Effector CD8-positive, alpha-beta T cell (primary cell): ENCODE results near the gene RIPK4.

Source experiments
- DNase-seq: peaks from one replicate; lab custom pipeline; 2025; lab: John Stamatoyannopoulos, UW
- total RNA-seq, 4 experiments: gene quantifications; one replicate each; lab custom pipeline; 2026; lab: John Stamatoyannopoulos, UW

The RIPK4 gene
- 0.09 to 1.1 (median 0.32) reads per million in 4 experiments for total RNA-seq

DNA sequence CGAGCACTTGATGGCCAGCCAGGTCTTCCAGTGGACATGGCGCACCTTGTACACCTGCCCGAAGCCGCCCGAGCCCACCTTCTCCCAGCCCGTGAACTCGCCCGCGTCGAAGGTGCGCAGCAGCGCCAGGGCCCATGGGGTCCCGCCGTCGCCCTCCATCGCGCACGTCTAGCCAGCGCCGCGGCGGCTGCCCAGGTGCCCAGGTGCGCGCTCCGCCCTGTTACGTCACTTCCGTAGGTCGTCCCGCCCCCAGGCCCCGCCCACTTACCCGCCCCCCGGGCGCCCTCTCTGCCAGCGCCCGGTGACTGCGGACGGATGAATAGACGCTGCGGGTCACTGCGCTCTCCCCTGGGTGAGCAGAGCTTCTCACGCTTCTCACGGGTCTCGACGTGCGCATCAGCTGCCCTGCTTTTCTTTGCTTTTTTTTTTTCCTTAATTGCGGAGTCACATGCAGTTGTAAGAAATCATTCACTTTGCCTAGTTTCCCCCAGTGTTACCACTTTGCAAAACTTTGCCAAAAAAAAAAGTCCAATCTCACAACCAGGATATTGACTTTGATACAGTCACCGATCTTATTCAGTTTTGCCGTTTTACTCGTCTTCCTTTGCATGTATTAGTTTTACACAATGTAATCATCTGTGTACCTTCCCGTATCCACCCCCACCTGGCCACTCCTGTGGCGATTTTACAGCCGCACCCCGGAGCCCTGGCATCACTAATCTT, at the start of gene RIPK4:
Gene RIPK4 (minus strand): TSS at position 170 of the 723 bp plus-strand sequence. CDS start 11 bp downstream, at position 159.
- peak; percentile 63 for DNase-seq

DNA sequence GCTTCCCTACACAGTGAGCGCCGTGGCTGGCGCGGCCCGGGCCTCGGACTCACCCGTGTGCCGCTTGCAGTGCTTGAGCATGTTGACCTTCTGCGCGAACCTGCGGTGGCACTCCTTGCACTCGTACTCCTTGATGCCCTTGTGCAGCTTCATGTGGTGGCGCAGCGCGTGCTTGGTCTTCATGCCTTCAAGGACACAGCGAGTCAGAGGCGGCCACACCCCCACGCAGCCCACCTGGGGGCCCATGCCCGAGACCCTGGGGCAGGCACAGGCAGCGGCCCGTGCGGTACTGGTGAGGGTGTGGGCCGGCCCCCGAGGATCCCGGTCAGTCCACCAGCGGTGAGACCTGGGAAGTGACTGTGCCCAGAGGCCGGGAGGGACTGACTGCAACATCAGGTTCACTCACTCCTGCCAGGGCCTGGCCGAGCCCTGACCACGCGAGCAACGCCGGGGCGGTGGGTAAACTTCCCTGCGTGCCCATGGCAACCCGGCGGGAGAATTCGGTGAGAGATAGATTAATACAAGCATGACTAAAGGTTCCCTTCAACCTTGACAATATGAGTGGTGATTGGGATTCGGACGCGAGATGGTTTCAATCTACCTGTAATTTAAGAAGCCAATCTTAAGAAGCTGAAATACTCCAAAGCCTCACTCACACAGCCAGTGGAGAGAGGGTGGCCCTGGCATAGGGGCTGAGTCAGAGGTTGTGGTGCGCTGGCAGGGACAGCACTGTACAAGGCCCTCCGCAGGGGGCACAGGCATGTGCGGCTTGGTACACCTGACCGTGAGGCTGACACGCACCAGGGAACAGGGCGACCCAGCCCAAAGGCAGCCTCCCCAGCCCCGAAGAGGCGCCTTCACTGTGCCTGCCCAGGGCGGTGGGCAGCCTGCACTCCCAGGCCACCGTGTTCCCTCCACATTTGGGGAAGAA, 49.1 kb upstream of the RIPK4 start:
- no peak for DNase-seq

DNA sequence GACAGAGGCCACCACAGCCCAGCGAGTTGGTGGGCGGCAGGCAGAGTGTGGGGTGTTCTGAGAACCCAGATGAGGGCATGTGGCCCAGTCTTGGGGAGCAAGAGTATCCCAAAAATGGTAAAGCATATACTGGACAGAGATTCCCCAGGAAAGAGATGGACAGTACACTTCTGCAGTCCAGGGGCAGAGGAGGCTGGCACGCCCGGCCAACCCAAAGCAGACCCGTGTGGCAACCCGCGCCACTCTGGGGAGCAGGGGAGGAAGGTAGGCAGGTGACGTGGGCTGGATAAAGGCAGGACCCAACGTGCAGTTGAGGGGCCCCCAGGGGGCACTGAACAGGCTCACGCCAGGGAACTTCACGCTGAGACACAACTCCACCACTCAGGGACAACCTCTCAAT, 46.4 kb upstream of the RIPK4 start:
- DNase-seq: no peak

DNA sequence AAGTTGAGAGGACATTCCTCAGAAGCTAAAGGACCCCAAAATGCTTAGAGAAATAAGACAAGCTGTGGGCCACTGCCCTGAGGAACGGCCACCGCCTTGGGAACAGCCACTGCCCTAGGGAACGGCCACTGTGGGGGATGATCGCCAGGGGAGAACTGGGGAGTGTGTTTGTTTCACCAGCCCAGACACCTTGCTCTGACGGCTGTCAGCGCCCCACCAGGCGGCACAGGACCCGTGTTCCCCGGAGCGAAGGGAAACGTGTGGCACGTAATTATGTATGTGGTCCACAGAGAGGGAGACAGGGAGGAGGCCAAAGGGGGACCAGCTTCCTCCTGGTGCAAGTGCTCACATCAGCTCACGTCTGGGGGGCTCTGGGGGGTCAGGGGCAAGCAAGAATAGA, 45.8 kb upstream of the RIPK4 start:
- no peak for DNase-seq

DNA sequence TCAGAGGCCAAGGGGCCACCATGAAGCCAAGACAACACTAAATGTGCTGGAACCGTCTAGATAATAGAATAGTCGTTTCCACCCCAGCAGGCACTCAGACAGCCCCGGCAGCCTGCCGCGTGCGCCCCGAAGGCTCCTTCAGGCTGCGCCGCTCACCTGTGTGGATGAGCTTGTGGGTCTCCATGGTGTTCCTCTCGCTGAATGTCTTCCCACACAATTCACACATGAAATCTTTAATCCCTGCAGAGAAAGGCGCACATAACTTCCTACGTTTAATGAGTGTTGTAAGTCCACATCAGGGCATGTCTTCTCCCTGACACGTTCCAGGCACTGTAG, 43.7 kb upstream of the RIPK4 start:
- DNase-seq: no peak

DNA sequence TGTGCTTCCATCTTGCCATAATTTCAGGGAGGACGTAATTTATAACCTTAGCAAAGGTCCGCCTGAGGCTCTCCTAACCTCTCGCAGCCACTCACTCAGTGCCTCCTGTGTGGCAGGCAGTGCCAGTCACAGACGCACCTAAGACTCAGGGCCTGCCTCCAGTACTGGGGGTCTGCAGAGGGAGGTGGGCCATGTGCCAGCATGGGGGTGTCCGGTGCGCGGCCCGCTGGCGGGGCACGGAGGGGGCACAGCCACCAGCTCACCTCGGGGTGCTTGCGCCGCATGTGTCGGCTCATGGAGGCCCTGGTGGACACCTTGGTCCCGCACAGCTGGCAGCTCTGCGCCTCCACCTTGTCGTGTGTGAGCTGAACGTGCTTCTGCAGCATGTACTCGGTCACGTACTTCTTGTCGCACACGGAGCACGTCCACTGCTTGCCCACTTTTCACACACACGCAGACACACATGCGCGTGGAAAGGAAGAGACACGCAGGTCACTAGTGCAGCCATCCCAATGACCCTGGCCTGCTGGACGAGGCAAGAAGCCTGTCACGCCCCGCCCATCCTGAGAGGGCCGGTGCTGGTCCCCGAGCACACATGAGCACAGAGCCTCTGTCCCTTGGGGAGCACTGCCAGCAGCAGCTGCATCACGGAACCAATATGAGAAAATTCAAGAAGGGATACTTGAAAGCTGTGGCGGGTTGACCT, 43.2 kb upstream of the RIPK4 start:
- DNase-seq: no peak

DNA sequence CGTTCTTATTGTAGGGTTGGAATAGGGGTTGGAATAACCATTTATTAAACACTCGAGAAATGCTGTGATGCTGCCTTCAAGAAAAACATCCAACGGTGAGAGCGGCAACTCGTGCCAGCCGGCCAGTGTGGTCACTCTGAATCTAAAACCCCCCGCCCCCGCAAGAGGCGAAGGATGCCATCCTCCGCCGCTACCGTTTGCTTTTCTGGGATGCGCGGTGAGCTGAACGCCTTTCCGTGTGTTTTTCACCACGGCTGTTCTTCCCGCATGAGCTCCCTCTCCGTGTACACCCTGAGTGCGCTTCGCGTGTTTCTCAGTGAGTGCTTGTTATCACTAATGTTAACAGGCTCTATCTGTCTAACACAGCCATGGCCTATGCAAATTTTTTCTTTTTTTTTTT, 42.0 kb upstream of the RIPK4 start:
- DNase-seq: no peak

DNA sequence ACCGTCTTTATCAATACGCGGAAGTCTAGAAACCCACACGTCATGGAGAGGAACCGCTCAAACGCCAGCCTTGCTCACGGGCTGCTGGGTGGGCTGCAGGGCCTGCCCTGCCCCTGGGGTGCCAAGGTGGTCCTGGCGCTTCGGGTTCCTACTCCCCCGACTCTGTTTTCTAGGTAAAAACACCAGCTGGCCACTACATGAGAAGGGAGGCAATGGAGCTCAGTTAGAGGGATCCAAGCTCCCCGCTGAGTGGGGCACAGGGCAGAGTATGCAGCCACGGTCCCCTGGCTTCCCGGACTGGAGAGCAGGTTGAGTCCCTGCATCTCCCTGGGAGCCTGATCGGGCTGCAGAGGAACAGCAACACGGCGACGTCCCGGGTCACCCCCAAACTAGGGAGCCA, 41.2 kb upstream of the RIPK4 start:
- DNase-seq: no peak

DNA sequence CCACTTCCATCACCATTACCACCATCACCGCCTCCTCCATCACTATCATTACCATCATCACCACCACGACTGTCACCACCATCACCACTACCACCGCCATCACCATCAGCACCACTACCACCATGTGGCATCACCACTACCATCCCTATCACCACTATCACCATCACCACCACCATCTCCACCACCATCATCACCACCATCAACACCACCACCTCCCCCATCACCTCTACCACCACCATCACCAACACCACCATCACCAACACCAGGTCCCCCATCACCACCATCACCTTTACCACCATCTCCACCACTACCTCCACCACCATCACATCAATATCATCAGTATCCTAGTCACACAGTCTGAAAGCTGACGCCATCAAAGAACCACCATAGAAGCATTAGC, 39.9 kb upstream of the RIPK4 start:
- DNase-seq: no peak

DNA sequence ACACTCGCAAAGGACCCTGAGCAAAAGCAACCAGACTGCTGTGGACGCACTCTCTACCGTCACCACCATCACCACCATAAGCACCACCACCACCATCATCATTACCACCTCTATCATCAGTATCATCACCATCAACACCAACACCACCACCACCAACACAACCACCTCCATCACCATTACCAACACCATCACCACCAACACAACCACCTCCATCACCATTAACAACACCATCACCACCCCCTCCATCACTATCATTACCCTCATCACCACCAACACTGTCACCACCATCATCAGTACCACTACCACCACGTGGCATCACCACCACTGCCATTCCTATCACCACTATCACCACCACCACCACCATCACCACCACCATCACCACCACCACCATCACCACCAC, 38.8 kb upstream of the RIPK4 start:
- DNase-seq: no peak

DNA sequence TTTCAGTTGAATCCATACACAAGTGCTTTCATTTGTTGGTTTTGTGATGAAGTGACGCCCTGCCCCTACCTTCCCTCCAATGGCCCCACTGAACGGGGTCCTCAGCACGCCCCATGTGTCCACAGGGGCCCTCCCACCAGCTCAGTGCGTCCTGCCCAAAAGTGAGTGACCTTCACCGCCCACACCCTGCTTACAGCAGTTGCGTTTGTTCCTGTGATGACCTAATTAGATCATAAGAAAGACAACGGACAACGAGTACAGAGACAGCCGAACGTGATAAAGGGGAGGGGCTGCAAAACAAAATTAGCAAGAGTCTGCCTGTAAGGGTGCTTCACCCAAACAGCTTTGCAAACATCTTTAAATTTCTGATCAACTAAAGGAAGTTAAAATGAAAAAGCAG, 38.2 kb upstream of the RIPK4 start:
- DNase-seq: no peak

DNA sequence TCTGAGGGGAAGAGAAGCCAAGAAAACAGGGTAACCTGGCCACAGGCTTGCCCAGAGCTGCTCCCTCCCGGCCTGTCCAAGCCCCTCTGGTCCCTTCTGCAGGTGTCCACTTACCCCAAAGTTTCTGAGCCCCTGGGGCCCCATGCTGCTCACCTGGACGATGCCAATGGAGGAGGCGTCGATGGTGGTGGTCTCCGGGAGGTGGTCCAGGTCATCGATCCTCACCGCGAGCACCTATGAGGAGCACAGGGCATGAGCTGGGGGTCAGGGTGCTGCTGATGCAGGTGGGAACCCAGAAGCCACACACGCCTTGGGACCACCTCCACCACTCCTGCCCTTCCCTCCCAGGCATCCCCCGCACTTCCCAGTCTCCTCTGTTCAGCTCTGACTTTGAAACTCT, 37.5 kb upstream of the RIPK4 start:
- no peak for DNase-seq

DNA sequence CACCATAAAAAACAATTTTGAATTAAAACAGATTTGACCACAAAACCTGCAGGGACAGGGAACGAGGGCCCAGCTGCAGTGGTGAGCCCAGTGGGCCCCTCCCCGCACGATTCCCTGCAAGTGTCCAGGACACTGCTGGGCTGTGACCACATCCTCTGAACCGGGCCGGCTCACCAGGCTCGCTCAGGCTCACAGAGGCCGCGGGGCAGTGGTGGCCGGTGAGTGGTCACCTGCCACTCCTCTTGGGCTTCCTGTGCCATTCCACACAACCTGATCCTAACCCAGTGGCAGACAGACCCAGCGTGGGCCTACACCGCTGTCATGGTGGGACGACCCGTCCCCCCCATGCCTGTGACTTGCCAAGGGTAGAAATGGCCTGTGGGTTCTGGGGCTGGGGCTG, 36.5 kb upstream of the RIPK4 start:
- DNase-seq: no peak

DNA sequence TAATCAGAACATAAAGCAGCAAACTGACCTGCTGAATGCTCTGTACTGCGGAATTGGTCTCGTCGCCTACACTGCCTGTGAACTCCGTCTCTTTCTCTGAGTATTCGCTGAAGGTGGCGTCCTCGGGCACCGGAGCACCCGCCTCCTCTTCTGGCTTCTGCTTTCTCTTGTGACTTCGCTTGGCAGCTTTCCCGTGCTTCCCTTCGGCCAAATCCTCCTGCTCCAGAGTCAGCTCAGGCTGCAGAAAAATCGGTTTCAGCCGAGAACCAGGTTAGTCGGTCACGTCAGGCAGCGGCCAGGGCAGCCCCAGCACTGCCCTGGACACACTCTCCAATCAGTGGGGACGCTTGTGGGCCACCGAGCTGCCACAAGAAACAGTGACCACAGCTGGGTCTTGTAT, 35.8 kb upstream of the RIPK4 start:
- no peak for DNase-seq

DNA sequence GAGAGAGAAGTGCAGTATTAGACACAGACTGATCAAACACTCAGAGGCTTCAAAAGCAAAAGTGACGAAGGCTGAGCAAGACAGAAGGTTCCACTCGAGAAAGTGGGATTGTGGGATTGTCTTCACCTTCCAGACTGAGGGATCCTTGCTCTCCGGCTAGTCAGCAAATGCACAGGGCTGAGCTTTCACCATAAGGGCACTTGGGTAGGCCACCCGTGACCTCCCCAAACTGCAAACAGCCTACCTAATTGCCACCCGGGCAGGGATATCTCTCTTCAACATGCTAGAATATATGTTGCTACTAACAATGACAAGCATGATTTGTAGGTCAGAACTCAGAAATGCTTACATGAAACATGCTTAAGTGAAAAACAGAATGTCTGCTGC, 35.3 kb upstream of the RIPK4 start:
- DNase-seq: no peak

DNA sequence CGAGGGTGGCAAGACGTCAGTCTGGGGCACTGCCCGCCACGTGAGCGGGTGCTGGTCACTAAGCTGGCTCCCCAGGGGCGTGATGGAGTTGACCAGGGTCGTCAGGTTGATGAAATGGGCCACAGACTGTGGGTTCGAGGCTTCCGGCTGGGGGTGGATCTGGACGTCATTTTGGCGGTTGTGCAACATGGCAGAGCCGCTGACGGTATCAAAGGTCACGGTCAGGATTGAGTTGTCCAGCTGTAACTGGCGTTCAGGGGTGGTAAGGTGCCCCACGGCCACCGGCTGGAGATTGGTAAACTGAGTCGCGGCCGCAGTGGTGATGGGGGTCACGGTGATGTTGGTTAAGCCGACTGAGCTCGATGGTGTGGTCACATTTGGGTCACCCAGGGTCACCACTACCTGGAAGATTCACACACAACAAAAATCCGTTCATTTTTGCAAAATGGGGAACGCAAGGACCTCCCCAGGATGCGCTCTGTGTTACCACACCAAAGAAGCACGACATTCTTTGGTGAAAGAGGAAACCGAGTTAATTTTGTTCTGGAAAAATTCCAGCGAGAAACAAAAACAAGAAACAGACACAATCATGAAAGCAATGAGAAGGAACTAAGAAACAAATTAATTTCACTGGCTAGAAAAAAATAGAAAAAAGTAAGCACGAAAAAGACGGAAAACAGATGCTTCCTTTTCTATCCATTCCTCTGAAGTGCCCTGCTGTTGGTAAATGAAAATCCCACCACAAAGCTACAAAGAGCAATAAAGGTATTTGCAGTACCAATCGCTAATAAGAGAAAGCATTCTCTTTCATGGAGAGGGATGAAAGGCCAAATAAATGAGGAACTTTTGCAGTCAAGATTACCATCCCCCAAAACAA, 34.7 kb upstream of the RIPK4 start:
- DNase-seq: no peak

DNA sequence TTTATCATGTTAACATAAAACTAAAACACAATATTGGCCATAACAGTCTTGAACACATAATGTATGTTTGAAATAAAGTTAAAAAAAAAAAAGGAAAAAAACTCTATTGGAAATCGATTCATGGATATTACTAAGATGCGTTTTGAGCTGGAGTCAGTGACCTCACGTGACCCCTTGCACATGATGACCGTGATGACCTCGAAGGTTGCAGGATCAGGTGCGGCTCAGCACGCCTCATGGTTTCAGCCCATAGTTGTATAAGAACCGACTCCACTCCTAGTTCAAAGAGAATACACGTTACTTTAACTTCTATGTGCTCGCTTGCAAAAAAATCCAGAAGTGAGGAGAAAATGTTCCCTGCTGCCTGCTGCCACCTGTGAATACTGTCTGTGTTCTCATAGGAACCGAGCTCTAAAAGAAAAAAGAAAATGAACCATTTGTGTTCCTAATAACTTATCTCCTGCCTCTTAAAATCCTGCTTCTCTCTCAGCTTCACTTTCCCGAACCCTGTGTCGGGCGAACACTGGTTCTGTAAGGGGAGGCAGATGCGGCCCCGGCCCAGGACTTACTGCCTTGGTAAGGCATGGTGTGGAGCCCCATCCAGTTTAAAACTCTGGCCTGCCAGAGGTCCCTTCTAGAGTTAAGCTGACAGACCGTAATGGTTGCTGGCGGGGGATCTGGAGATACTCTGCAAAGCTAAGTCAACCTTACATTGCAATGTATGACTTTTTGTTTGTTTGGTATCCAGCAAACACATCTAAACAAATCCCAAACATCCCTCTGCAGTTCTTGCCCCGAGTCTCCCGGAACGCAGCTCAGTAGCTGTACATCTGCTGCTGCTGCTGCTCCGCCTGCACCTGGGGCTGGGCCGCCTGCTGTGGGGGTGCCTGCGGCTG, 33.8 kb upstream of the RIPK4 start:
- DNase-seq: no peak

DNA sequence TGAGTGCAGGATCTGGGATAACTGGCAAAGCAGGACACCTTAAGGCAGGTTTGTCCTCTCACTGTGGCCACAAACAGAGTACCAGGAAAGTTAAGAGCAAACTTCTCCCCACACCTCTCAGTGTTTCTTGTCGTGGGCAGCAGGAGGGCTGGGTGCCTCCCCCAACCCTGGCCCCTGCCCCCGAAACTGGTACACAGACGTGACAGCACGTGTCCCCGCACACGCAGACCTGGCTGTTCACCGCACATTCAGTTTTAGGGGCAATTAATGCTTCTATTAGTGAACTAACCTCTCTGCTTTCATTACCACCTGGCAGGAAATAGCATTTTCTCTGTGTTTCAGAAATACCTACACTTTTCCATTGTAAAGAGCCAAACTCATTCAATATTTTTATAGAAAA, 32.9 kb upstream of the RIPK4 start:
- DNase-seq: no peak

DNA sequence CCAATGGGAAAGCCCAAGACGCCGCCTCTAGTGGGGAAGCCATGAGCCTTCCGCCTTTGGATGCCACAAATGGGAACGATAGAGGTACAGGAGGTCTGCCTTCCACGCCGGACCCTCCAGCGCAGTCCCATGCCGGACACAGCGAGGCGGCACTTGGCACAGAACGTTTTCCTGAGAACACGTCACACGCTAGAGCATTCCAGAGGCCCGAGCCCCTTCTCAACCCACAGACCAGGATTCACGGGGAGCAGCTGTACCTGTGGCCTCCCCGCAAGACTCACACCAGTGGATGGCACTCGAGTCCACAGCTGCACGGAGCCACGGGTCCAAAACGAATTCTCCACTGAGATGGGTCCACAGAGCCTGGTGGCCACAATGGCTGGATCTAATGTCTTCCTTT, 31.5 kb upstream of the RIPK4 start:
- DNase-seq: no peak

DNA sequence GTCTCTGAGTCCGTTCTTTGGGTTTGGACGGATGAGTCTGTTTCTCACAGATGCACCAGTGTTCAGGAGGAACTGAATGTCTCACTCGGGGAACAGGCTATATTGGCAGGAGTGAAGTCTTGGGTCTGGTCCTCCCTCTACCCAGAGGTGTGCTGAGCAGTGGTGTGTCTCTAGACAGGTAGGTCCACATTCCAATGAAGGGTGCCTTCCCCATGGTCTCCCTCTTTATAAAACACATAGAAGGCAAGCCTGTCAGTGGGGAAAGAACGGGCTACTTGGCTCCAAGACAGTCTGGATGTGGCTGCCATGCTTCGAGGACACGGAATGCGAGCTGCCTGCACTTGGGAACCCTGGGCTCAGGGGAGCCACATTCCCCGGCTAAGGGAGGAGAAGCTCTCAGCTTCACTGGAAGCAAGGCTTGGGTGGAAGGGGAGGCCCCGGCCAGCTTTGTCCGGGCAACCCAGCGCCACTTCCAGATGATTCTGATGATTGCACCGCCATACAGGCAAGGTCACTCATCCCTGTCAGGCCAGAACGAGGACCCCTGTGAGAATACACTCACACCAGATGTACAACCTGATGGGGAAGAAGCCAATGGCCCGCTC, 29.7 kb upstream of the RIPK4 start:
- DNase-seq: no peak
